WTC11 (cell line): ENCODE results near the gene ANKRD9. TPM values are rescaled to one million over a fixed set of nuclear protein-coding genes. Genes with fewer than 3 reads are reported as not detected.
"Not testable (repeated sequence)": the region's sequence is repeated elsewhere in the genome, so short reads cannot be mapped to it uniquely, and the experiment has no call there.

ENCODE experiments used
- ATAC-seq: fragments of 200-7000 bp; cut with Tn5 transposase; 2 replicates; pipeline ENCODE4 v1.10.0; 2021; ENCODE audit warnings: mild to moderate bottlenecking, moderate library complexity
- CTCF ChIA-PET: fragments of 300-600 bp; sonication (Branson Sonifier 250); formaldehyde crosslinking; loops from one replicate; lab custom pipeline; 2021; ENCODE audit warnings: antibody characterized with exemption; lab: Charles Lee
- POLR2A ChIA-PET: fragments of 350-600 bp; sonication (Branson Sonifier 250); formaldehyde crosslinking; loops from one replicate; lab custom pipeline; 2021; ENCODE audit warnings: antibody characterized with exemption; lab: Charles Lee
- DNase-seq: peaks from one replicate; pipeline ENCODE4 v3.0.0; 2021; ENCODE audit warnings: low spot score
- H3K27ac Mint-ChIP-seq: 2 replicates; pipeline ENCODE4 v1.8.0; 2021; ENCODE audit warnings: mixed read lengths
- H3K27me3 Mint-ChIP-seq: 2 replicates; pipeline ENCODE4 v1.8.0; 2021; ENCODE audit warnings: low read depth, mild to moderate bottlenecking, moderate library complexity, mixed read lengths
- H3K36me3 Mint-ChIP-seq: 2 replicates; pipeline ENCODE4 v1.8.0; 2021; ENCODE audit warnings: mixed read lengths
- H3K4me1 Mint-ChIP-seq: 2 replicates; pipeline ENCODE4 v1.8.0; 2022; ENCODE audit warnings: mixed read lengths
- H3K4me3 Mint-ChIP-seq: 2 replicates; pipeline ENCODE4 v1.8.0; 2021; ENCODE audit warnings: mild to moderate bottlenecking, moderate library complexity, mixed read lengths
- H3K9me3 Mint-ChIP-seq: 2 replicates; pipeline ENCODE4 v1.8.0; 2021; ENCODE audit warnings: mixed read lengths
- ATF1 ChIP-seq: sonication (generic); formaldehyde crosslinking; IDR thresholded peaks from 2 replicates; pipeline ENCODE4 v1.8.1; 2023; ENCODE audit warnings: mild to moderate bottlenecking, moderate library complexity, missing genetic modification reagents
- ESRRA ChIP-seq: sonication (generic); formaldehyde crosslinking; IDR thresholded peaks from 2 replicates; pipeline ENCODE4 v1.8.1; 2022; ENCODE audit warnings: mild to moderate bottlenecking, missing genetic modification reagents, borderline replicate concordance
- FOXJ3 ChIP-seq: sonication (generic); formaldehyde crosslinking; IDR thresholded peaks from 2 replicates; pipeline ENCODE4 v1.9.0; 2021; ENCODE audit warnings: missing genetic modification reagents, mild to moderate bottlenecking, borderline replicate concordance
- FOXK1 ChIP-seq: sonication (generic); formaldehyde crosslinking; IDR thresholded peaks from 2 replicates; pipeline ENCODE4 v1.8.0; 2022; ENCODE audit warnings: mild to moderate bottlenecking, moderate library complexity, missing genetic modification reagents
- GABPB1 ChIP-seq: sonication (generic); formaldehyde crosslinking; IDR thresholded peaks from 2 replicates; pipeline ENCODE4 v1.8.1; 2023; ENCODE audit warnings: mild to moderate bottlenecking, missing genetic modification reagents
- HMGA2 ChIP-seq: fragments of 250-450 bp; sonication (Bioruptor Pico); IDR thresholded peaks from 2 replicates; pipeline ENCODE4 v1.4.0; 2021; ENCODE audit warnings: mild to moderate bottlenecking, moderate library complexity
- HMGXB4 ChIP-seq: sonication (generic); formaldehyde crosslinking; IDR thresholded peaks from 2 replicates; pipeline ENCODE4 v1.8.1; 2023; ENCODE audit warnings: mild to moderate bottlenecking, moderate library complexity, missing genetic modification reagents
- IRF2 ChIP-seq: sonication (generic); formaldehyde crosslinking; IDR thresholded peaks from 2 replicates; pipeline ENCODE4 v1.8.0; 2022; ENCODE audit warnings: low read depth, missing genetic modification reagents, borderline replicate concordance
- JUN ChIP-seq: sonication (generic); formaldehyde crosslinking; IDR thresholded peaks from 2 replicates; pipeline ENCODE4 v1.8.0; 2023; ENCODE audit warnings: mild to moderate bottlenecking, missing genetic modification reagents
- MAX ChIP-seq: sonication (generic); formaldehyde crosslinking; IDR thresholded peaks from 2 replicates; pipeline ENCODE4 v1.8.0; 2022; ENCODE audit warnings: mild to moderate bottlenecking, missing genetic modification reagents
- NFYB ChIP-seq: sonication (generic); formaldehyde crosslinking; conservative IDR thresholded peaks from 2 replicates; pipeline ENCODE4 v1.8.0; 2022; ENCODE audit warnings: low read depth, missing genetic modification reagents
- PRRX2 ChIP-seq: fragments of 250-450 bp; sonication (Bioruptor Pico); IDR thresholded peaks from 2 replicates; pipeline ENCODE4 v1.8.0; 2021; ENCODE audit warnings: mild to moderate bottlenecking
- RORB ChIP-seq: fragments of 250-450 bp; sonication (Bioruptor Pico); IDR thresholded peaks from 2 replicates; pipeline ENCODE4 v1.9.0; 2021; ENCODE audit warnings: mild to moderate bottlenecking
- SOX15 ChIP-seq: fragments of 250-450 bp; sonication (Bioruptor Pico); IDR thresholded peaks from 2 replicates; pipeline ENCODE4 v1.9.0; 2021; ENCODE audit warnings: mild to moderate bottlenecking
- USF1 ChIP-seq: sonication (generic); formaldehyde crosslinking; IDR thresholded peaks from 2 replicates; pipeline ENCODE4 v1.8.0; 2022; ENCODE audit warnings: mild to moderate bottlenecking, missing genetic modification reagents
- ZNF219 ChIP-seq: sonication (generic); formaldehyde crosslinking; IDR thresholded peaks from 2 replicates; pipeline ENCODE4 v1.8.0; 2023; ENCODE audit warnings: missing genetic modification reagents, mild to moderate bottlenecking, borderline replicate concordance
- ZNF396 ChIP-seq: fragments of 250-450 bp; sonication (Bioruptor Pico); IDR thresholded peaks from 2 replicates; pipeline ENCODE4 v1.8.0; 2021; ENCODE audit warnings: mild to moderate bottlenecking, moderate library complexity, borderline replicate concordance
- ZNF416 ChIP-seq: fragments of 250-450 bp; sonication (Bioruptor Pico); IDR thresholded peaks from 2 replicates; pipeline ENCODE4 v1.9.0; 2021; ENCODE audit warnings: mild to moderate bottlenecking, inconsistent platforms
- ZNF512 ChIP-seq: sonication (generic); formaldehyde crosslinking; IDR thresholded peaks from 2 replicates; pipeline ENCODE4 v1.8.1; 2022; ENCODE audit warnings: missing genetic modification reagents, borderline replicate concordance
- ZNF532 ChIP-seq: fragments of 250-450 bp; sonication (Bioruptor Pico); IDR thresholded peaks from 2 replicates; pipeline ENCODE4 v1.9.0; 2021; ENCODE audit warnings: mild to moderate bottlenecking, borderline replicate concordance
- ZNF671 ChIP-seq: fragments of 250-450 bp; sonication (Bioruptor Pico); IDR thresholded peaks from 2 replicates; pipeline ENCODE4 v1.8.0; 2021; ENCODE audit warnings: mild to moderate bottlenecking
- total RNA-seq: library from RNA; stranded (reverse); gene quantifications from 3 replicates; pipeline ENCODE4 v1.2.3, GENCODE V29; 2021

The ANKRD9 gene
- total RNA-seq, 1 experiment from 2014 or later, result 63.8 TPM

GRCh38 chr14:102551995-102552705, 42.6 kb upstream of the ANKRD9 start:
- ATAC-seq, result no peak
- no peak overlapping the region for H3K27ac Mint-ChIP-seq
- no peak overlapping the region for H3K4me3 Mint-ChIP-seq
- POLR2A ChIA-PET, result interaction anchor here (0.5 kb wide), 1 partner anchor 23 kb away, joined by 3 read pairs; no protein-coding TSS in a partner anchor
- no peaks in the 10 kb centered on the region for H3K36me3 Mint-ChIP-seq
- no peaks in the 10 kb centered on the region for H3K9me3 Mint-ChIP-seq
- H3K27me3 Mint-ChIP-seq, result no peaks in the 10 kb centered on the region
- CTCF ChIA-PET, result no interaction called here
- DNase-seq, result no peak
- 0 out of 2 replicates have a peak, but pooled peaks cover 2% of the 10 kb centered on the region for H3K4me1 Mint-ChIP-seq
- TF ChIP-seq FOXK1 (CRISPR knock-in tag), result no peak
- TF ChIP-seq NFYB (CRISPR knock-in tag), result no peak
- TF ChIP-seq ZNF512, result no peak
- no peak for TF ChIP-seq USF1 (CRISPR knock-in tag)
- no peak for TF ChIP-seq FOXJ3 (CRISPR knock-in tag)
- no peak for TF ChIP-seq ATF1
- no peak for TF ChIP-seq ZNF219 (CRISPR knock-in tag)
- TF ChIP-seq HMGXB4 (CRISPR knock-in tag), result no peak
- no peak for TF ChIP-seq ZNF416 (CRISPR knock-in tag)
- TF ChIP-seq ESRRA (CRISPR knock-in tag), result no peak
- no peak for TF ChIP-seq PRRX2 (CRISPR knock-in tag)
- TF ChIP-seq MAX (CRISPR knock-in tag), result no peak
- no peak for TF ChIP-seq GABPB1
- TF ChIP-seq, all 79 proteins: peak for 0

- H3K4me3 Mint-ChIP-seq, H3K27ac Mint-ChIP-seq, H3K4me1 Mint-ChIP-seq, H3K36me3 Mint-ChIP-seq, H3K27me3 Mint-ChIP-seq, POLR2A ChIA-PET, CTCF ChIA-PET, H3K9me3 Mint-ChIP-seq, DNase-seq, ATAC-seq: not testable (repeated sequence)
Observed at GRCh38 chr14:102550927-102551401, 41.4 kb upstream of the ANKRD9 start.

GRCh38 chr14:102548616-102549240, 39.2 kb upstream of the ANKRD9 start:
- Mint-ChIP-seq H3K27me3 (peaks cover 20% of the 10 kb centered on the region), H3K9me3 (no peaks in the 10 kb centered on the region), H3K36me3 (no peaks in the 10 kb centered on the region), H3K27ac (no peak overlapping the region), H3K4me1 (peaks cover 15% of the 10 kb centered on the region), H3K4me3 (no peak overlapping the region)
- ATAC-seq (no peak), DNase-seq (no peak)
- POLR2A ChIA-PET, result no interaction called here
- CTCF ChIA-PET, result interaction anchor here (0.6 to 0.7 kb wide), 2 partner anchors 12 to 35 kb away, joined by 3 to 4 read pairs; no protein-coding TSS in a partner anchor
- TF ChIP-seq ZNF416 (CRISPR knock-in tag) (no peak), JUN (no peak), IRF2 (CRISPR knock-in tag) (no peak), ZNF512 (no peak), ZNF532 (no peak), RORB (CRISPR knock-in tag) (no peak), ZNF396 (no peak), FOXJ3 (CRISPR knock-in tag) (no peak), HMGA2 (CRISPR knock-in tag) (no peak), SOX15 (CRISPR knock-in tag) (no peak), ZNF671 (CRISPR knock-in tag) (no peak)
